HG02763 (cell line): ENCODE data around the gene RFWD3.

ENCODE experiments used
- ATAC-seq: cut with Tn5 transposase; IDR thresholded peaks from one replicate; pipeline ENCODE4 v1.9.1; 2021; ENCODE audit warnings: mild to moderate bottlenecking, moderate library complexity; ENCODE audit not compliant: unreplicated experiment

RFWD3 gene

DNA sequence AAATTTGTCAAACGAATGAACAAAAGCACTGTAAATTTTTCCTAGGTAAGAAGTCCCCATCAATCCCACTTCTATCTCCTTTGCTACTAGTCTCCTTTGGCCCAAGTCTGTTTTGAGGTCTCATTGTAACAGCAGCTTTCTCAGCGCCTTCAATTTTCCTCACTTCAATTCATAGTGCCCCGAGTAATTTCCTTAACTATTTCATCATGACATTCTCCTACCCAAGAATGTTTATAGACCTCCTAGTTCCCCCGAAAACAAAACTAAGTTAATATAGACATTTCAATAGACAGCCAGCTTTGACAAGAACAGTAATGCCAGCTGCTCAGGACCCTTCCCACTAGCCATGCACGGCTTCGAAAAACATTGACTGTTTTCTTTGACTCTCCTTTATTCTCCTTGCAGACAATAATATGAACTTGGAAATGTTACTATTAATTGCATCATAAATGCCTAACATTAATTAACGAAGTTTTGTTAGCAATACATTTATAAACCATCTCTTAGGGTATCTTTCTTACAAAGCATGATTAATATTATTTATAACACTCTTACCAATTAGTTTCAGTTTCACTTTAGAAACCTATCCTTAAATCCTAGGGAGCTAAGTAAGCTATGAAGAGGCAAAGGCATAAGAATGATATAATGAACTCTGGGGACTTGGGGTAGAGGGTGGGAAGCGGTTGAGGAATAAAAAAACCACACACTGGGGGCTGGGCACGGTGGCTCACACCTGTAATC, 82.6 kb downstream of the RFWD3 start:
- no peak for ATAC-seq

DNA sequence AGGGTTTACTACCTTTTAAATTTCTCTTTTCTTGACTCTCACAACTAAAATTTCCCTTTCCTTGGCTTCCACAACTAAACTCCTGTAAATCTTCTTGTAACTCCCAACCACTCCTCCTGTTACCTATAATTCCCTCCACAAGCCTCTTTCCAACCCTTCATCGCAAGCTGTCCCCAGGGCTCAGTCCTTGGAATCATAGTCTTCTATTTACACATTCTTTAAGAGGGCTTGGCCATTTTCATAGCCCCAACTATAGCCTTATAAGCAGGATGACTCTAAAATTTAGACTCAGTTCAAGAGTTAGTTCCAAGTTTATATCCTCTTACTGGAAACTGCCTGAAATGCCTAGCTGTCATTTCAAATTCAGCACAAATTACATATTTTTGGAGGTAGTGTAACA, 83.7 kb downstream of the RFWD3 start:
- no peak for ATAC-seq

DNA sequence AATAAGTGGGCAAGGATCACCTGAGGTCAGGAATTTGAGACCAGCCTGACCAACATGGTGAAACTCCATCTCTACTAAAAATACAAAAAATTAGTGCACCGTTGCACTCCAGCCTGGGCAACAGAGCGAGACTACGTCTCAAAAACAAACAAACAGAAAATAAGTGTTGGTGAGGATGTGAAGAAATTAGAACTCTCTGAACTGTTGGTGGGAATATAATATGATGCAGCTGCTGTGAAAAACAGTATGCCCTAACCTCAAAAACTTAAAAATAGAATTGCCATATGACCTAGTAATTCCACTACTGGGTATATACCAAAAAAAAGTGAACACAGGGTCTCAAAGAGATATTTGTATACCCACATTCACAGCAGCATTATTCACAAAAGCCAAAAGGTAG, 85.8 kb downstream of the RFWD3 start:
- no peak for ATAC-seq

DNA sequence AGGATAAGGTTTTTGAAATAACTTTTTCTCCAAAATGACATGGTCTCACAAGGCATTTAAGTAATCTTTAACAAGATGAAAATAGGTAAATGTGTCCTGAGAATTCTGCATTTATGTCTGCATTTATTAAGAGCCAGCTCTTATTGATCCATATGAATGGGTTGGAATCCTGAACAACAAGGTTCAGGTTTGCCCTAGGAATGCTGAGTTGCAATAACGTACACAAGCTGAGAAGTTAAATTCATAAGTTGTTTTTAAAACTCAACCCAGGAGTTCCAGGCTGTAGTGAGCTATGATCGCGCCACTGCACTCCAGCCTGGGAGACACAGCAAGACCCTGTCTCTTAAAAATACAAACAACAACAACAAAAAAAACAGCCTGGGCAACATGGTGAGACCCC, 87.8 kb downstream of the RFWD3 start:
- no peak for ATAC-seq

DNA sequence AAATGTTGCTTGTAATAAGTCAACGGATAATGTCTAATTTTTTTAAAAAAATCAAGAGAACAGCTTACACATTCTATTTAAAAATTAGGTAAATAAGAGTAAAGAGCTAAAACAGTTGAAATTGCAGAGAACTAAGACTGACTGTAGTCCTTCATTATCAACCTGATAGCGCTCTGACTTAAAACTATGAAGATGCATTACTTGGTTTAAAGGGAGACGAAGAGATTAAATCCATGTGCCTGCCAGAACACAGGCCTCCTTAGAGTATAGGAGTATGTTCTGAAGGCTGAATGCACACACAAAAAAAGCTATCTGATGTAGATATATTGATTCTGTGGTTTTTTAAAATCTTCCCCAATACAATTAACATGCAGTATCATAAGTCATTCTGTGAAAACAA, 88.2 kb downstream of the RFWD3 start:
- no peak for ATAC-seq

DNA sequence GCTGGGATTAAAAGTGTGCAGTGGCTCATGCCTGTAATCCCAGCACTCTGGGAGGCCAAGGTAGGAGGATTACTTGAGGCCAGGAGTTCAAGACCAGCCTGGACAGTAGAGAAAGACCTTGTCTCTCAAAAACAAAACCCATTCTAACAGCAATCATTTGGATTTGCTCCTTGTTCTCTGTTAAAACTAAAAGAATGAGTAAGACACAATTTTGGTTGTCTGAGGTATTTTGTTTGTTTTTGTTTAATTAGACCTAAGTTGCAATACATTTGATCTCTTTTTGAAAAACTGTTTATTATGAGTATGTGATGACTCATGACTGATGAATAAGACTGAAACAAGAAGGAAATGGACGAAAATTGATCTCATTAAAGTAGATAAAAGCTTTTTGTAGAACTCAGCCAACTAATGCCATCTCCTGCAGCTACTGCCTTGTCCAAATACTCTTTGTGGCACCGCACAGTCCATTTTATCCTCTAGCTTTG, 88.8 kb downstream of the RFWD3 start:
- ATAC-seq: no peak

DNA sequence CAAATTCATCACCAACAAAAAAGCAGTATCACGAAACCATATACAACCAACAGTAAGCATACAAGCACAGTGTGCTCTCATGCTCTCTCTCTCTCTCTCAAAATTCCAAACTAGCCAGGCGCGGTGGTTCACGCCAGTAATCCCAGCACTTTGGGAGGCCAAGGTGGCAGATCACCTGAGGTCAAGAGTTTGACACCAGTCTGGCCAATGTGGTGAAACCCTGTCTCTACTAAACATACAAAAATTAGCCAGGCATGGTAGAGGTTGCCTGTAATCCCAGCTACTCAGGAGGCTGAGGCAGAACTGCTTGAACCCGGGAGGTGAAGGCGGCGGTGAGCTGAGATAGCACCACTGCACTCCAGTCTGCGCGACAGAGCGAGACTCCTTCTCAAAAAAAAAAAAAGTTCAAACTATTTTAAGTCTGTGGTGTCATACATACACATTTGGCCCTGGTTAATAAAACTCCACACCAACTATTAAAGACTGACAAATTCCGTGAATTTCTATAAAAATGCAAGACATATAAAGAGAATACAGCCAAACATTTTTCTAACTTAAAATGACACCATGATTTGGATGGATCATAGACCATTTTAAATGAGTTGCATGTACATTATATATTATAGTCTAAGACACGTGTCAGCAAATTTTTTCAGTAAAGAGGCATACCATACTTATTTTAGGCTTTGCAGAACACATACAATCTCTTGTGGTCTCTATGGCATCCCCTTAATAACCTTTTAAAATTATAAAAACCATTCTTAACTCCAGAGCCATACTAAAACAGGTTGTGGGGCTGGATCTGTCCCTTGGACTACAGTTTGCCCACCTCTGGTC, 90.7 kb downstream of the RFWD3 start:
- no peak for ATAC-seq

DNA sequence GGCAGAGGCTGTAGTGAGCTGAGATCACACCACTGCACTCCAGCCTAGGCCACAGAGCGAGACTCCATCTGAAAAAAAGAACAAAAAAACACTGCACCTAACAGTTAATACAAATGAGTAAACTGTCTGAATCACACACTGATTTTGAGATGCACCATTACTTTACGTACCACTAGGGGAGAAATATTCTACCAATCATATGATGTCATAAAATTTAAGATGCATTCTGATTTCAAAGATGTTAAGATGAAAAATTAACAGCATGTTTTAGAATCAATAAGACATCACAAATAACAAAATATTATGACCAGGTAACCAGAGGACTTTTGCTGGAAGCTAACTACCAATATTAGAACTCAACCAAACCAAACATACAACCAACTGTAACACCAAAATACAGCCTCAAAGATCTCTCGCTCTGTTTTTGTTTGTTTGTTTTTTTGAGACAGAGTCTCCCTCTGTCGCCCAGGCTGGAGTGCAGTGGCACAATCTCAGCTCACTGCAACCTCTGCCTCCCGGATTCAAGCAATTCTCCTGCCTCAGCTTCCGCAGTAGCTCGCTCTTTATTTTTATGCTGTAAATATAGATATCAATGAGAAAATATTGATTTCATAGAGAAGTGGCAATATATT, 91.4 kb downstream of the RFWD3 start:
- ATAC-seq: no peak

DNA sequence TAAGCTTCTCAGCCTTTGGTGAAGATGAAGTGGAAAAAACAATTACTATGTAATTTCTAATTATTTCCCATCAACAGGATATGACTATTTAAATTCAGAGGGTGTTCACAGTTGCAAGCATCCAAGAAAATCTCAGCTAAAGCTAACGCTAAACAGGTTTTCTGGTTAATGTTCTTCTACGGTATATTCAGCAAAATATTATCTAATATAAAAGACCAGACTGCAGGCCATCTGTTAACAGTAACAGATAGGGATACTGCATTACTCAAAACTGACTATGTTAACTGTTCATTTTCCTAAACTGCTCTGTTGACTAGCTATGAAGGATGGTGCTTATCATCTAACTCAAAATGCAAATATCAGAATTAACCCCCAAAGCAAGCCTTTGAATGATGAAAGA, 92.5 kb downstream of the RFWD3 start:
- no peak for ATAC-seq

DNA sequence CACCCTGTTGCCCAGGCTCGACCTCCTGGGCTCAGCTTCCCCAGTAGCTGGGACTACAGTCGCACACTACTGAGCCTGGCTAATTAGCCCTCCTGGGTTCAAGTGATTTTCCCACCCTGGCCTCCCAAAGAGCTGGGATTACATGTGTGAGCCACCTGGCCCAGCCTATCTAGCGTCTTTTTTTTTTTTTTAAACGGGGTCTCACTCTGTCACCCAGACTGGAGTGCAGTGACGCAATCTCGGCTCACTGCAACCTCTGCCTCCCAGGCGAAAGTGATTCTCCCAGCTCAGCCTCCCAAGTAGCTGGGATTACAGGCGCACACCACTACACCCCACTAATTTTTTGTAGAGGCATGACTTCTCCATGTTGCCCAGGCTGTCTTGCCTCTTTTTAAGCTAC, 93.1 kb downstream of the RFWD3 start:
- no peak for ATAC-seq
